DMS114 treated with DMSO at 0.1 percent for 48 hours (cell line): Measurements from ENCODE around the gene CD1E.
"Not testable (repeated sequence)": the region's sequence is repeated elsewhere in the genome, so short reads cannot be mapped to it uniquely, and the experiment has no call there.

Experiments used
- DNase-seq: peaks from one replicate; lab custom pipeline; 2025; ENCODE audit not compliant: unreplicated experiment; lab: John Stamatoyannopoulos, UW

The CD1E gene

DNA sequence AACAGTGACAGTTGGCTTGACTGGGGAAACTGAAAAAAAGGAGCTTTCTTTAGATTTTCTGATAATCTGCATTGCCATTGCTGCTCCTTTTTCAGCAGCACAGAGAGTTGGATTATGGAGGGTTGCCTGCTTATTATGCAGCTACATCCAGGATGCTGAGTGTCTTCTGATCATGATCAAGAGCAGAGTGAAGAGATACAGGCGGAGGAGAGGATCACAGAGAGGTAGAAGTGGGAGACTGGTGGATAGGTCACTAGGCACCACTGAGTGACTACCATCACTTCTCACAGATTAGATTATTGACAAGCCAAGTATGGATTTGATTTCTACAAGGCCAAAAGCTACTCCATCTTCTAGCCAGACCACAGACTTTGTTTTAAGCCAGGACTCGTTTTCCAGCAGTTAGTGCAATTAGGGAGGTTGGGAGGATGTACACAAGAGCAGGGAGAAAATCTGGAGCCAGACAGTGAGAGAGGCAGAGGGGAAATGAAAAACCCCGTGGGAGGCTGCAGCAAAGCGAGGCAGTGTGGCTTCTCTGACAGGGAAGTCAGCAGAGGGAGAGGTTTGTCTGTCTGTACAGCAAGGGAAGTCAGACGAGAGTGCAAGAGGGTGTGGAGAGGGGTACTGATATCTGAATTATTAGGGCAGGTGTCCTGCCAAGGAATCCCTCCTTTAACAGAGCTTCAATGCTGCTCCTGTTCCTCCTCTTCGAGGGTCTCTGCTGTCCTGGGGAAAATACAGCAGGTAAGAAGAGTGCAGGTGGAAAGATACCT lies at the start of gene CD1E:
Gene CD1E (plus strand): TSS at position 592 of the 773 bp plus-strand sequence. CDS start 95 bp downstream, at position 687.
- no peak for DNase-seq

DNA sequence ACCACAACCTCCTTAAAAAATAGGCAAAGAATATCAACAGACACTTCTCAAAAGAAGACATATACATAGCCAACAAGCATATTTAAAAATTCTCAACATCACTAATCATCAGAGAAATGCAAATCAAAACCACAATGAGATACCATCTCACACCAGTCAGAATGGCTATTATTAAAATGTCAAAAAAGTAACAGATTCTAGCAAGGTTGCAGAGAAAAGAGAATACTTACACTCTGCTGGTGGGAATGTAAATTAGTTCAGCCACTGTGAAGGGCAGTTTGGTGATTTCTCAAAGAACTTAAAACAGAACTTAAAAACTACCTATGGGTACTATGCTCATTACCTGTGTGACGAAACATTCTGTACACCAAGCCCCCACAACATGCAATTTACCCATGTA lies 43.1 kb upstream of the CD1E start:
- no peak for DNase-seq

DNA sequence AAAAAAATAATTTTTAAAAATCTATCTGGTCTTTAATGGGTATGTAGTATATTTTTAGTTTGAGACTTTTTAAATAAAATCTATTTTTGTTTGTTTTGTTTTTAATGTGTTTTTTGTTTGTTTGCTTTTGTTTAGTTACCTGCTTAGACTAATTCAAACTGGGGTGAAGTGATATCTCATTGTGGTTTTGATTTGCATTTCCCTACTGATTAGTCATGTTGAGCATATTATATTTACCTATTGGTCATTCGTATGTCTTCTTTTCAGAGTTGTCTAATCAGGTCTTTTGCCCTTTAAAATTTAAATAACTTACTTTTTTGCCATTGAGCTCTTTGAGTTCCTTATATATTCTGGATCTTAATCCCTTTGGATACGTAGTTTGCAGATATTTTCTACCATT lies 42.6 kb upstream of the CD1E start:
- DNase-seq: no peak

DNA sequence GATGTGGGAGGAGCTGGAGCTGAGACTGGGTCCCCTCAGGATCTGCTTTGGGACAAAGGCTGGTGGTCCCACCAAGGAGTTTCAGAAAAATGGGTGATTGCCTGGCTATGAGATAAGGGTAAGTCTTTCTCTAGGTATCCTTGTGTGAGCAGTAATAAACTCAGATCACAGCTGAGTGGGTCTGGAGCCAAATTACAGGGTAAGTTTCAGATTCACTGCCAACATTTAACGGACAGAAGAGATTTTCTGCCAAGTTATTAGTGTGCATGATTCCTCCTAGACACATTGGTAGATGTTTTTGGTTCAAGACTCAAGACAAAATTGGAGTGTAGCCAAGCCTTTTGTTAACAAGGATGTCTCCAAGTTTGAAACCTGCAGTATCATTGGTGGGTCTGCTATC lies 29.8 kb upstream of the CD1E start:
- DNase-seq: no peak

DNA sequence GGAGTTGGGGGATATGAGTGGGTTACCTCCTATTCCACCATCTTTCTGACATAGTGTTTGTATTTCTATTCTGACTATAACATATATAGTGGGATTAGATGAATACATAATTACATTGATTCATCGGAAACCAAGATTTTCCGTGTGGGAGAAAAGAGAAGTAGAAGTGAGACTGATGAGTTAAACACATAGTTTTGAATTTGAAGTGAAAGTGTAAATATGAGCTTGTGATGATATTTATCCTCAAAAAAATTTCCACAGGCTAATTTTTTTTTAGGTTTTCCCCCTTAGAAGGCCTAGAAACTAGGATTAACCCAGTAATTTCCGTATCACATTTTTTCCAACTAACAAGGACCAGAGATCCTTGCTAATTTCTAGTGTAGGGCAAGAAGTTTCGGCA lies 29.3 kb upstream of the CD1E start:
- no peak for DNase-seq

DNA sequence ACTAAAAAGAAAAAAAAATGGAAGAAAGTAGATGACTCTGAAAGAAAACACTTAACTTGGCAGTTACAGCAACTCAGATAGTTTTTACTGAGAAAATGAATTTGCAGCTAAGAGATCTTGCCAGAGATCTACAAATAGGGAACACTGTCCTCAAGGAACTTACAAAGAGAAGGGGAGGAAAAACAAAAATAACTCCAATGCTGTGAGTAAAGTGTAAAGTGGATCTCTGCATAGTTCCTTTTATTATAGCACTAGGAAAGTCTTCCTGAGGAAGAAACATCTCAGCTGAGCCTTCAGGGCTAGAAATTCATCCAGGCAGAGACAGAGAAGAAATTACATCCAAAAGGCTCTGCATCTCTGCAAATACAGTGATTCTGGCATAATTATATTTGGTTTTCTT lies 26.2 kb upstream of the CD1E start:
- DNase-seq: no peak

DNA sequence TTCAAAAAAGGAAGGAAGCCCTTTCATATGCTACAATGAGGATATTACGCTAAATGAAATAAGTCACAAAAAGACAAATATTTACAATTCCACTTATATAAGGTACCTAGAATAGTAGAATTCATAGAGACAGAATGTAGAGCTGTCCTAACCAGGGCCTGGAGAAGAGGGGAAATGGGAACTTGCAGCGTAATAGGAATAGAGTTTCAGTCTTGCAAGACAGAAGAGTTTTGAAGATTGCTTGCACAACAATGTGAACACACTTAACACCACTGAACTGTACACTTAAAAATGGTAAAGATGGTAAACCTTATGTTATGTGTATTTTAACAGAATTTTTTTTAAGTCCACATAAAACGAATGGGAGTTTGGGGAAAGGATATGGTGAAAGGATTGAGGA lies 25.3 kb upstream of the CD1E start:
- DNase-seq: no peak

DNA sequence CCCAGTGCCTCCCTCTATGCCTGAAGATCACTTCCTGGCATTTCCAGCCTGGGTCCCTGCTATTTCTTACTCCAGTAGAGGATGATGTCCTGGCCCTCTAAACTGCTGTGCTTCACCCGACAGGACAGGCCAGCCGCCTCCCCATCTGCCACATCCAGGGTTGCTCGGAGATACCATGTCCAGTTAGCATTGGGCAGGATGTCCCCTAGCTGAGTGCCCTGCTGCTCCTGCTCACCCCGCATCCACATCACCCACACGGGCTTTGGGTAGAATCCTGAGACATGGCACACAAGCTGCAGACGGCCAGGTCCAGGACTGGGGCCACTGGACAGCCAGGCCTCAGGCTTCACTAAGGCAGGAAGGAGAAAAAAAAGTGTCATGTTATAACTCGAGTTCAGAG lies 24.4 kb upstream of the CD1E start:
- DNase-seq: no peak

DNA sequence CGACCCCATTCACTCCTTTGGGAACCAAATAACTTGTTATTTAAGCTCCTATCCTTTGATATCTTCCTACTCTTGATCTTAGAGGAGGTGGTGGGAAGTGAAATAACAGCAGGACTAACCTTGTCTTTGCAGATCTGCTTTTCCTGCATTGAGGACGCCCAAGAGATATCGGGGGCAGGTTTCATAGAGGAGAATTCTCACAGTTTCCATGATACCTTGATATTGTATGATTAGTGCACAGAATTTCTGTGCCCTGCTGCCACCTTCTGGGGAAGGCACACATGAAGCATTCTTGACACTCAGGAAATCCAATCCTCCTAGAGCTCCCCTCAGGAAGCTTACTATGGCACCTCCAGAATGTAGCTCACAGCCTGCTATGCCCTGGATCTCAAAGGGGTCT lies 24.0 kb upstream of the CD1E start:
- no peak for DNase-seq

DNA sequence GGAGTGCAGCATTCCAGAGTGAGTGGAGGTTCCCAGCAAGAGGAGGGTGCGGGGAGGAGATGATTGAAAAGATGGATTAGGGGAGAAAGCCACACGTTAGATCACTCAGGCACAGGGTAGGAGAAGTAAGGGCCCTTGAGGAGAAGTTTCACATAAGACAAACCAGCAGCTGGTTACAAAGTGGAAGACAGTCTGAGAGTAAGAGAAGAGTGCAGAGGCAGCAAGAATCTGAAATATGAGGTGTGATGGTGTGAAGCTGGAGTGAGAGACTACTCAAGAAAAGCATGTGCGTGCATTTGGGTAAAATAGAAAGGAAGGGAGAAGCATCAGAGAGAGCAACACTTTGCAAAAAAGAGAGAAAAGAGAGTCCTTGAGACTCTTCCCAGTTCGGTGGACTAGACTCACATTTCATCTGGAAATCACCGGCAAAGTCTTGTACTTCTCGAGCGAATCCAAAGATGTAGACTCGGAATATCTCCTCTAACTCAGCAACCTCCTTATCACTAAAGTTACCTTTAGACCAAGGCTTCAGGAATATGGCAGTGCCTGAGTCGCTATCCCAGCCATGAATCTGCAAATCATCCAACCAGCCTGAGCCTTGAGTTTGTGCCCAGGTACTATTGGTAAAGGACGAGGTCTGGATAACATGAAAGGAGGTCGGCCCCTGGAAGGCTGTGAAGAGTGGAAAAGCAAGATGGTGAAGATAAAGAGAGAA lies 23.1 kb upstream of the CD1E start:
- DNase-seq: no peak

DNA sequence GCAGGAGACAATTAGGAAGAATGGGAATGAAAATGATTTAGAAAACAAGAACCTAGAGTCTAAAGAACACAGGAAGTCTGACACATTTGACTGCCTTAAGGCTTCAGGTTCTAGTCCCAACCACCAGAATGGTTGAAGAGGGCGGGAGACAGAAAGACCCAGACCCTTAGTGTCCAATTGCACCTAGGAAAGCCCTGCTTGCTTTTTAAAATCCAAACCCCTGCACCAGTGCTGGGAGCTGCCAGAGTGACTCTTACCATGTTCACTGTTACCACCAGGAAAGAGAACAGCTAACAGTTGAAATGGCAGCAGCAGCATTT lies 22.6 kb upstream of the CD1E start:
- DNase-seq: no peak

DNA sequence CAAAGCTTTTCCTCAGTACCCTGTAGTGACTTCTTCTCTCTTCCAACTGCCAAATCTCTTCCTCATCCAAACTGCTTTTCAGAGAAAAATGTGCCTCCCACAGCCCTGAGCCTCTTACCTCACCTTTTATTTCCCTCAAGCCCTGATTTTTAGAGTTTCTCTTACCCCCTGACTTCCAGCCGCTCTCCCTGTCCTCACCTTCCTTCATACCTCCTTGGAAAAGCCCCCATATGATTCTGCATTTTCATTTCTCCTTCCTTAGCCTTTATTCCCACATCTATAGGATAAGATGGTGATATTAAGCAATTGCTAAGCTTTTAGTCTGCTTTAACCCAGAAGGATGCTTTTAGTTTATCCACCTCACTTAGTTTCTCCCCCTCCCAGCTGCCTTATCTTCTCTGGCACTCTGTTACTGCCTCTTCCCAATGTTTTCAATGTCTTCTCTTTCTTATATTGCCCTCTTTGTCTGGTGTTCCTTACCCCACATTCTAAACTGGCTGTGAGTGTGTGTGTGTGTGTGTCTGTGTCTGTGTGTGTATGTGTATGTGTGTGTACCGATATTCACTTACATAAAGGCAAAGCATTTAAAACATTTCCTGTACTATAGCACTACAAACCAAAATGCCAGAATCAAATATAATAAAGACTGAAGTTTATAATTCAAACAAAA lies 22.1 kb upstream of the CD1E start, which contains the start of gene CD1B:
Gene CD1B (minus strand): TSS at position 51 of the 670 bp plus-strand sequence. CDS start 108 bp downstream, outside the sequence.
- no peak for DNase-seq

DNA sequence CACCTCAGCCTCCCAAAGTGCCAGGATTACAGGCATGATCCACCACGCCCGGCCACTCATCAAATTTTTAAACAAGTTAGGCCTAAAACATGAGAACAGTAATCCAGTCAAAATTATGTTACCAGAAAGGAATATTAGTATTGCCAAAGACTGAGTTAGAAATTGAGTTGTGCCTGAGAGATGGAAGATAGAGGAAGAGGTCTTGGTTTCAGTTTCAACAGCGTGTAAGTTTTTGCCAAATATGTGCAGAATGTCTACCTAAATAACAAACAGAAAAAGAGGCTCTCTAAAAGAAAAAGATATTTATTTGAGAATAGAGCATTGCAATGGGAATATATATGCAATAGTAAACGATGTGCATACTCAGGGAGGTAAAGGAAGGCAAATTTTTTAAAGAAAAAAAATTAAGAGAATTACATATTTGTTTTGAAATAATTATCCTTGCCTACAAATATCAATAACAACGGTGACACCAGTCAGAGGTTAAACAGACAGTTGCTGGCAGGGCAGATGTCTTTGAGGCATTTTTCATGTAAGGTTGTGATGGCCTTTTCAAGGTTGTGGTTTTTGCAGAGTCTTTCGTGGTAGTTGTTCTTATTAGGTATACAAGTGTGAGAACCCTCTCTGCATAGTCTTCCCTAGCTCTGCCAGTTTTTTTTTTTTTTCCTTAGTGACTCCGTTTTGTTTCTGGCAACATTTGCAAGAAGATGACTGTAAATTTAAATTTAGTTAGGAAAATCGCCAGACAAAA lies 20.1 kb upstream of the CD1E start:
- DNase-seq: no peak

DNA sequence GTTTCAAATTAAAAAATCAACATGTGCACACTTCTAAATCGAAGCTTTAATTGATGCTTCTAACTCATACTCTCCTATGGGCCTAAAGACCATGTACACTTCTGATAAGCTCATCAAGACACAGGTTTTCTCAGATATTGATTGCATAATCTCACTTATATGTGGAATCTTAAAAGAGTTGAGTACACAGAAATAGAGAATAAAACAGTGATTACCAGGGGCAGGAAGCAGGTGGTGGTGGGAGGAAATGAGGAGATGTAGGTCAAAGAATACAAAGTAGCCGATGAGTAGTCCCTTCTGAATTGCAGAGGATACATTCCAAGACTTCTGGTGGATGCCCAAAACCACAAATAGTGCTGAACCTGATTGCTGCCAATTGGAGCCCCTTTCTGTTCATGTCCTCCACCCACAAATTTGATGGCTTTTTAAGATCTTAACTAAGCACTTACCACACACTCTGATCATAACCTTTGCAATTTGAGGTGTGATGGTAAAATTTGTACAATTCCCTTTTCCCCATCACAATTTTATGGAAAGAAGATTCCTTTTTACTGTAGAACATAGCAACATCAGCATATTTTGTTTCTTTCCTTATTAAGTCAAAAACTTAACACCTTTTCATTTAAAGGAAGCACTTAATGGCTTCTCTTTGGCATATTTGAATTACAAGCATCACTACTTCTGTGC lies 19.0 kb upstream of the CD1E start:
- DNase-seq: no peak

DNA sequence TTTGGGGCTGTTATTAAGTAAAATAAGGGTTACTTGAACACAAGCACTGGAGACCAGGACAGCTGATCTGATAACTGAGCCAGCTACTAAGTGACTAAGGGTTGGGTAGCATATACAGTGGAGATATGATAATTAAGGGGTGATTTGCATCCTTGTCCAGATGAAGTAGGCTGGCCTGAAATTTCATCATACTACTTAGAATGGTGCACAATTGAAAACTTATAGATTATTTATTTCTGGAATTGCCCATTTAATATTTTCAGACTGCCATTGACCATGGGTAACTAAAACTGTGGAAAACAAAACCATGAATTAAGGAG lies 18.5 kb upstream of the CD1E start:
- DNase-seq: no peak

DNA sequence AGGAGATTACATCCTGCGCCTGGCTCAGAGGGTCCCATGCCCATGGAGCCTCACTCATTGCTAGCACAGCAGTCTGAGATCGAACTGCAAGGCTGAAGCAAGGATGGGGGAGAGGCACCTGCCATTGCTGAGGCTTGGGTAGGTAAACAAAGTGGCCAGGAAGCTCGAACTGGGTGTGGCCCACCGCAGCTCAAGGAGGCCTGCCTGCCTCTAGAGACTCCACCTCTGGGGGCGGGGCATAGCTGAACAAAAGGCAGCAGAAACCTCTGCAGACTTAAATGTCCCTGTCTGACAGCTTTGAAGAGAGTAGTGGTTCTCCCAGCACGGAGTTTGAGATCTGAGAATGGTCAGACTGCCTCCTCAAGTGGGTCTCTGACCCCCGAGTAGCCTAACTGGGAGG lies 17.3 kb upstream of the CD1E start:
- not testable (repeated sequence) for DNase-seq

DNA sequence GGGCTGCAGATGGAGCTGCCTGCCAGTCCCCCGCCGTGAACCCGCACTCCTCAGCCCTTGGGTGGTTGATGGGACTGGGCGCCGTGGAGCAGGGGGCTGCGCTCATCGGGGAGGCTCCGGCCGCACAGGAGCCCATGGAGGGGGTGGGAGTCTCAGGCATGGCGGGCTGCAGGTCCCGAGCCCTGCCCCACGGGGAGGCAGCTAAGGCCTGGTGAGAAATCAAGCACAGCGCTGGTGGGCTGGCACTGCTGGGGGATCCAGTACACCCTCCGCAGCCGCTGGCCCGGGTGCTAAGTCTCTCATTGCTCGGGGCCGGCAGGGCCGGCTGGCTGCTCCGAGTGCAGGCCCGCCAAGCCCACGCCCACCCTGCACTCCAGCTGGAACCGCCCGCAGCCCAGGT lies 4.7 kb upstream of the CD1E start:
- not testable (repeated sequence) for DNase-seq

DNA sequence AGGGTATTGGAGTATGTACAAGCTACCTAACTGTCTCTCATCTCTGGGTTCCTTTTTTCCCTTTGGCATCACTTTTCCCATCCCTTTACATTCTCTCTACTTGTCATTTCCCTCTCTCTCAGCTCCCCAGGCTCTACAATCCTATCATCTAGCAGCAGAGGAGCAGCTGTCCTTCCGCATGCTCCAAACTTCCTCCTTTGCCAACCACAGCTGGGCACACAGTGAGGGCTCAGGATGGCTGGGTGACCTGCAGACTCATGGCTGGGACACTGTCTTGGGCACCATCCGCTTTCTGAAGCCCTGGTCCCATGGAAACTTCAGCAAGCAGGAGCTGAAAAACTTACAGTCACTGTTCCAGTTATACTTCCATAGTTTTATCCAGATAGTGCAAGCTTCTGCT lies 561 bp downstream of the CD1E start:
- DNase-seq: no peak

DNA sequence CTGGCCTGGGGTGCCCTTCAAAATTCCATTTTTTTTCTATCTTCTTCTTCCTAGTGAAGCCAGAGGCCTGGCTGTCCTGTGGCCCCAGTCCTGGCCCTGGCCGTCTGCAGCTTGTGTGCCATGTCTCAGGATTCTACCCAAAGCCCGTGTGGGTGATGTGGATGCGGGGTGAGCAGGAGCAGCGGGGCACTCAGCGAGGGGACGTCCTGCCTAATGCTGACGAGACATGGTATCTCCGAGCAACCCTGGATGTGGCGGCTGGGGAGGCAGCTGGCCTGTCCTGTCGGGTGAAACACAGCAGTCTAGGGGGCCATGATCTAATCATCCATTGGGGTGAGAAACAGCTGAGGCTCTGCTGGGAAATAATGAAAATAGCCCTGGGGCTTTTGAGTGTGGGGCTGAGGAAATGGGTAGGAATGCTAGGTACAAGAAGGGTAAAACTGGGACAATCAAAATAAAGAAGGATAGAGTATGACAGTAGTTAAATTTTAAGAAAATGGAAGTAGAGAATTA lies 2.1 kb downstream of the CD1E start:
- DNase-seq: no peak

DNA sequence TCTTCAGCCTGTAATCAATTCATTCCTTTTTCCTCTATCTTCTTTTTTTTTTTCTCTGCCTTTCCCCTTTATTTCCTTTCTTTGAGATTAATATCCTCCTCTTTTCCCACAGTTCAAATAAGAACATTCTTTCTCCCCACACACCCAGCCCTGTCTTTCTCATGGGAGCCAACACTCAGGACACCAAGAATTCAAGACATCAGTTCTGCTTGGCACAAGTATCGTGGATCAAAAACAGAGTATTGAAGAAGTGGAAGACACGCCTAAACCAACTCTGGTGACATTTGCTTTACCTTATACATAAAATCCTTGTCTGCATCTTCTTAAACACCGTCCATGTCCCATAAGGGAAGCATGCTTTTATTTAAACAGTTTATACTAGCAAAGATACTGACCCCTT lies 2.9 kb downstream of the CD1E start:
- no peak for DNase-seq

DNA sequence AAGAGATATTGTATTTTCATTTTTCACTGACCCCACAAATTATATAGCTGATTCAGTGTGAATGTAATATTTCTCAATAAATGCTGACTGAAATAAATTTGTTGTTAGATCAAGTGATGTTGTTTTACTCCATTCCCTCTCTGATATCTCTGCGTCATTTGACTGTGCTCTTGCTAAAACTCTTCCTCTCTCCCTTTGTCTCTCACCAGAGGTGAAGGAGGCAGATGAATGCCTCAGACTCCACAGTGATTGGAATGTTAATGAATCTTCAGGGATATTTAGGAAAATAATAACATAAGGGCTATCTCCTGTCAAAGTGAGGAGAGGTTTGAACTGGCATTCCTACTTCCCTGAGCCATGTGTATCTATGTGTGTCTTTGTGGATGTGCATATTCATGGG lies 3.7 kb downstream of the CD1E start:
- no peak for DNase-seq
